H1 (cell line): ENCODE measurements around the gene ECT2L. TPM values are rescaled to one million over a fixed set of nuclear protein-coding genes. Genes with fewer than 3 reads are reported as not detected.

ENCODE experiments used
- CTBP2 ChIP-seq: IDR thresholded peaks from 2 replicates; pipeline ENCODE4 v1.7.0; 2011; ENCODE audit warnings: borderline replicate concordance, mild to moderate bottlenecking, moderate library complexity, mixed read lengths, low read length; ENCODE audit not compliant: insufficient read depth, insufficient read length
- EGR1 ChIP-seq: IDR thresholded peaks from 2 replicates; pipeline ENCODE4 v1.6.1; 2011; ENCODE audit warnings: low read depth, low read length, borderline replicate concordance
- HDAC2 ChIP-seq, 2 experiments: fragments of 300-600 bp in 1 of 2; sonication (generic) in 1 of 2; IDR thresholded peaks; 2 replicates each; pipeline ENCODE4 v1.6.1; 2011 to 2012; ENCODE audit warnings: low read depth in 2 of 2, low read length in 2 of 2, mild to moderate bottlenecking in 2 of 2, moderate library complexity in 2 of 2, borderline replicate concordance in 1 of 2, inconsistent platforms in 1 of 2
- JUND ChIP-seq: IDR thresholded peaks from 2 replicates; pipeline ENCODE4 v1.6.1; 2011; ENCODE audit warnings: mild to moderate bottlenecking, improper control_type of control experiment, low read length
- MAFK ChIP-seq: IDR thresholded peaks from 2 replicates; pipeline ENCODE4 v1.6.1; 2012; ENCODE audit warnings: low read depth, mild to moderate bottlenecking, improper control_type of control experiment, low read length
- PHF8 ChIP-seq: fragments of 200-600 bp; sonication (generic); conservative IDR thresholded peaks from 2 replicates; pipeline ENCODE4 v1.7.1; 2012; ENCODE audit warnings: low read depth, mild to moderate bottlenecking, inconsistent platforms, low read length, moderate library complexity
- RNF2 ChIP-seq: fragments of 200-900, 300-1000 bp; sonication (generic); IDR thresholded peaks from 2 replicates; pipeline ENCODE4 v1.7.1; 2016; ENCODE audit warnings: borderline replicate concordance, low read depth, mild to moderate bottlenecking, antibody characterized with exemption, low read length; ENCODE audit not compliant: poor library complexity, severe bottlenecking; ENCODE audit errors: missing control alignments
- TAF1 ChIP-seq: IDR thresholded peaks from 2 replicates; pipeline ENCODE4 v1.6.1; 2011; ENCODE audit warnings: mild to moderate bottlenecking, low read depth, low read length
- polyA plus RNA-seq, 7 experiments: library from polyadenylated mRNA; depleted of rRNA in 3 of 7; stranded (reverse) in 5 of 7; unstranded in 2 of 7; fragments of >200 nt in 5 of 7; fragments of 200-250 nt in 2 of 7; gene quantifications; 1 replicate in 5 of 7; 2 replicates in 1 of 7; 4 replicates in 1 of 7; pipeline versions ENCODE4 v1.2.1 to v1.2.3, GENCODE V29; 2011 to 2013; ENCODE audit warnings: missing spikeins in 2 of 7, mixed read lengths in 2 of 7
- total RNA-seq: library from RNA; stranded (reverse); fragmentation: NEBNext Ultra II Directional; extraction: Animal tissue kit (Norgen Biotek cat#: 25700); gene quantifications from 2 replicates; pipeline ENCODE4 v1.2.1, GENCODE V29; 2021

Gene ECT2L
- total and polyA plus RNA-seq, 2 of the 8 experiments (the other 6 are each of a cell fraction or from before 2014, with no cell fraction given): not detected

DNA sequence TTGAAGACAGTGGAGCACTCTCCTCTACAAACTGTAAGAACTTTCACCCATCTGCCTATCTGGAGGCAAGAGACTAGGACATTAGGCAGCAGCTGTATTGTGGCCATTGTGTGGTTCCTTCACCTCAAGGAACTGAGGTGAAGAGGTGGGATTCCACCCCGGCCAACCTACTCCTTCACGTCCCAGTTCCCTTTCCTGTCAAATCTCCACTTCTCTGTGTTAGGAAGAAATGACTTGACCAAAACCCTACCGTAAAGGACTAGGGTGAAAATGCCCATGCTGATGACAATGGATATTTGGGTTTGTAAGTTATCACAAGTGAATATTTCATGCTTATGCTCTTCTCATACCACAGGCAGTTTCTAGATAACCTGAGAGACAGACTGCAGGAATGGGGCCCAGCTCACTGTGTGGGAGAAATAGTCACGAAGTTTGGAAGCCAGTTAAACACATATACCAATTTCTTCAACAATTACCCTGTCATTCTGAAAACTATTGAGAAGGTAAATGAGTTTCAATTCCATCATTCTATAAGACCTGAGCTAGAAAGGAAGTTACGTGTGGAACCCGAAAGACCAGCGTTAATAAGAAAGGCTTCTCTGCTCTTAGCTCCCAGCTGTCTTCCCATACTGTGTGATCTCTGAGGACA lies 86.6 kb downstream of the ECT2L start (continued):
- TF ChIP-seq RNF2: no peak
- TF ChIP-seq PHF8: no peak
- TF ChIP-seq CTBP2: no peak
- TF ChIP-seq HDAC2 (IDR thresholded peaks at IDR 0.05; ENCODE audit: borderline replicate concordance in 1 of 2, low read depth in 2 of 2, low read length in 2 of 2): no peak
- no peak for TF ChIP-seq JUND
- TF ChIP-seq MAFK: no peak
- no peak for TF ChIP-seq EGR1
- TF ChIP-seq TAF1: no peak
